IMR-90 (cell line): ENCODE data around the gene PPM1K. TPM values are rescaled to one million over a fixed set of nuclear protein-coding genes. Genes with fewer than 3 reads are reported as not detected.

Experiments
- ATAC-seq: fragments of 200-7000 bp; cut with Tn5 transposase; 2 replicates; pipeline ENCODE4 v1.9.1; 2020; ENCODE audit warnings: low read depth, mild to moderate bottlenecking, moderate library complexity
- BruUV-seq: library from RNA; stranded (reverse); fragments of 400-500 nt; replicated peaks from 2 replicates; lab custom pipeline; 2021; lab: Mats Ljungman, UMichigan
- CTCF ChIA-PET: fragments of 300-600 bp; formaldehyde crosslinking; extraction: SDS; loops from one replicate; lab custom pipeline; 2021; ENCODE audit warnings: antibody characterized with exemption; lab: Yijun Ruan, JAX
- POLR2A ChIA-PET: fragments of 300-600 bp; sonication (Branson Sonifier 250); formaldehyde crosslinking; loops from one replicate; lab custom pipeline; 2022; ENCODE audit warnings: antibody characterized with exemption; ENCODE audit not compliant: unreplicated experiment; lab: Charles Lee
- DNase-seq: peaks from one replicate; pipeline ENCODE4 v3.0.0; 2013
- H2AFZ ChIP-seq: replicated peaks from 2 replicates; pipeline ENCODE3; 2013; ENCODE audit warnings: low read length, mild to moderate bottlenecking; ENCODE audit not compliant: poor library complexity
- H2AK5ac ChIP-seq: 2 replicates; pipeline ENCODE4 v1.6.1; 2013; ENCODE audit warnings: low read depth, low read length, inconsistent platforms
- H2AK9ac ChIP-seq: replicated peaks from 2 replicates; pipeline ENCODE3; 2013; ENCODE audit warnings: mild to moderate bottlenecking, low read depth, low read length, moderate library complexity; ENCODE audit not compliant: poor library complexity
- H2BK120ac ChIP-seq: 2 replicates; pipeline ENCODE4 v1.6.1; 2013; ENCODE audit warnings: low read depth, low read length, inconsistent platforms
- H2BK15ac ChIP-seq: 3 replicates; pipeline ENCODE4 v1.6.1; 2013; ENCODE audit warnings: low read depth, low read length, inconsistent platforms
- H2BK20ac ChIP-seq: 2 replicates; pipeline ENCODE4 v1.6.1; 2013; ENCODE audit warnings: low read depth, mild to moderate bottlenecking, inconsistent platforms, low read length, moderate library complexity
- H2BK5ac ChIP-seq: 2 replicates; pipeline ENCODE4 v1.6.1; 2013; ENCODE audit warnings: mild to moderate bottlenecking, low read depth, low read length, inconsistent platforms; ENCODE audit not compliant: poor library complexity, severe bottlenecking
- H3K14ac ChIP-seq: replicated peaks from 2 replicates; pipeline ENCODE4 v1.6.1; 2013; ENCODE audit warnings: low read depth, low read length, inconsistent platforms
- H3K18ac ChIP-seq: 2 replicates; pipeline ENCODE4 v1.6.1; 2013; ENCODE audit warnings: low read depth, low read length, control low read depth
- H3K23ac ChIP-seq: 2 replicates; pipeline ENCODE4 v1.6.1; 2013; ENCODE audit warnings: low read depth, low read length, inconsistent platforms
- H3K27ac ChIP-seq: 2 replicates; pipeline ENCODE4 v1.5.1; 2013; ENCODE audit warnings: mild to moderate bottlenecking, control low read depth, low read length; ENCODE audit not compliant: insufficient read depth
- H3K27me3 ChIP-seq: 2 replicates; pipeline ENCODE4 v1.6.1; 2013; ENCODE audit warnings: low read length; ENCODE audit not compliant: control insufficient read depth, insufficient read depth
- H3K36me3 ChIP-seq: 2 replicates; pipeline ENCODE4 v1.6.1; 2013; ENCODE audit warnings: low read length, mixed read lengths; ENCODE audit not compliant: control insufficient read depth, insufficient read depth
- H3K4ac ChIP-seq: 2 replicates; pipeline ENCODE4 v1.6.1; 2013; ENCODE audit warnings: low read depth, low read length, inconsistent platforms
- H3K4me1 ChIP-seq: 2 replicates; pipeline ENCODE4 v1.6.1; 2013; ENCODE audit warnings: low read length, mixed read lengths; ENCODE audit not compliant: control insufficient read depth, insufficient read depth
- H3K4me2 ChIP-seq: 2 replicates; pipeline ENCODE4 v1.6.1; 2013; ENCODE audit warnings: low read depth, mild to moderate bottlenecking, control low read depth, low read length, moderate library complexity
- H3K4me3 ChIP-seq: 2 replicates; pipeline ENCODE4 v1.5.1; 2013; ENCODE audit warnings: low read depth, mild to moderate bottlenecking, control low read depth, low read length, moderate library complexity; ENCODE audit not compliant: insufficient read depth
- H3K56ac ChIP-seq: 2 replicates; pipeline ENCODE4 v1.6.1; 2013; ENCODE audit warnings: low read length, inconsistent platforms; ENCODE audit not compliant: insufficient read depth; ENCODE audit errors: extremely low read depth
- H3K79me1 ChIP-seq, 2 experiments: 2 replicates each; pipeline ENCODE4 v1.6.1; 2013; ENCODE audit warnings: low read length in 2 of 2, inconsistent platforms in 1 of 2, low read depth in 1 of 2
- H3K9ac ChIP-seq: 2 replicates; pipeline ENCODE4 v1.6.1; 2013; ENCODE audit warnings: low read depth, low read length, control low read depth
- H3K9me1 ChIP-seq: 2 replicates; pipeline ENCODE4 v1.6.1; 2013; ENCODE audit warnings: low read length, inconsistent platforms; ENCODE audit not compliant: insufficient read depth
- H3K9me3 ChIP-seq: 2 replicates; pipeline ENCODE4 v1.6.1; 2013; ENCODE audit warnings: low read length; ENCODE audit not compliant: control insufficient read depth, insufficient read depth
- H4K20me1 ChIP-seq: 2 replicates; pipeline ENCODE4 v1.6.1; 2013; ENCODE audit warnings: low read length, inconsistent platforms; ENCODE audit not compliant: insufficient read depth
- H4K5ac ChIP-seq: 2 replicates; pipeline ENCODE4 v1.6.1; 2013; ENCODE audit warnings: mild to moderate bottlenecking, low read depth, low read length, control low read depth
- H4K8ac ChIP-seq, 2 experiments: 2 replicates each; pipeline ENCODE4 v1.6.1; 2013; ENCODE audit warnings: low read depth in 2 of 2, low read length in 2 of 2, control low read depth in 1 of 2, inconsistent platforms in 1 of 2
- H4K91ac ChIP-seq: 2 replicates; pipeline ENCODE4 v1.6.1; 2013; ENCODE audit warnings: low read depth, low read length, inconsistent platforms; ENCODE audit not compliant: insufficient read depth
- BHLHE40 ChIP-seq: fragments of 150-350 bp; IDR thresholded peaks from 2 replicates; pipeline ENCODE4 v1.6.1; 2016; ENCODE audit warnings: mild to moderate bottlenecking, low read depth, low read length
- CEBPB ChIP-seq: IDR thresholded peaks from 2 replicates; pipeline ENCODE4 v1.6.1; 2012; ENCODE audit warnings: low read depth, low read length, improper control_type of control experiment
- CHD1 ChIP-seq: IDR thresholded peaks from 2 replicates; pipeline ENCODE4 v1.6.1; 2012; ENCODE audit warnings: low read depth, low read length, improper control_type of control experiment
- CTCF ChIP-seq: conservative IDR thresholded peaks from 2 replicates; pipeline ENCODE4 v1.5.1; 2012; ENCODE audit warnings: mild to moderate bottlenecking, low read depth, low read length, improper control_type of control experiment
- ELK1 ChIP-seq: fragments of 150-350 bp; IDR thresholded peaks from 2 replicates; pipeline ENCODE4 v1.6.1; 2016; ENCODE audit warnings: low read depth, mild to moderate bottlenecking, low read length, moderate library complexity, borderline replicate concordance
- FOS ChIP-seq: fragments of 150-350 bp; IDR thresholded peaks from 2 replicates; pipeline ENCODE4 v1.6.1; 2016; ENCODE audit warnings: low read depth, low read length
- MAFK ChIP-seq: IDR thresholded peaks from 2 replicates; pipeline ENCODE4 v1.6.1; 2012; ENCODE audit warnings: low read depth, low read length, improper control_type of control experiment
- MAZ ChIP-seq: IDR thresholded peaks from 2 replicates; pipeline ENCODE4 v1.6.1; 2012; ENCODE audit warnings: low read depth, mild to moderate bottlenecking, low read length, improper control_type of control experiment, moderate library complexity, borderline replicate concordance
- MXI1 ChIP-seq: IDR thresholded peaks from 2 replicates; pipeline ENCODE4 v1.6.1; 2012; ENCODE audit warnings: low read depth, mild to moderate bottlenecking, low read length, moderate library complexity, borderline replicate concordance
- NFE2L2 ChIP-seq: fragments of 150-350 bp; IDR thresholded peaks from 2 replicates; pipeline ENCODE4 v1.6.1; 2016; ENCODE audit warnings: low read depth, mild to moderate bottlenecking, low read length
- POLR2A ChIP-seq: IDR thresholded peaks from 2 replicates; pipeline ENCODE4 v1.6.1; 2012; ENCODE audit warnings: mild to moderate bottlenecking, low read depth, low read length
- RAD21 ChIP-seq: IDR thresholded peaks from 2 replicates; pipeline ENCODE4 v1.6.1; 2012; ENCODE audit warnings: low read length, improper control_type of control experiment
- RCOR1 ChIP-seq: IDR thresholded peaks from 2 replicates; pipeline ENCODE4 v1.6.1; 2012; ENCODE audit warnings: mild to moderate bottlenecking, low read length, improper control_type of control experiment; ENCODE audit not compliant: insufficient replicate concordance
- RFX5 ChIP-seq: IDR thresholded peaks from 2 replicates; pipeline ENCODE4 v1.8.0; 2012; ENCODE audit warnings: low read depth, mild to moderate bottlenecking, low read length, moderate library complexity
- USF2 ChIP-seq: fragments of 150-350 bp; IDR thresholded peaks from 2 replicates; pipeline ENCODE4 v1.6.1; 2017; ENCODE audit warnings: mild to moderate bottlenecking, antibody characterized with exemption, low read length, low read depth
- WGBS, 2 experiments: methylation state at CpG; one replicate each; pipeline versions ENCODE4 v1.1.5 to v1.1.7; 2013; ENCODE audit warnings: missing lambda C conversion rate in 2 of 2; ENCODE audit not compliant: insufficient read length in 1 of 2; ENCODE audit errors: extremely low coverage in 2 of 2; 5-methylcytosine and 5-hydroxymethylcytosine counted together
- dilution Hi-C: fragments of 300-500 bp; cut with HindIII; formaldehyde crosslinking; loops from one replicate; pipeline ENCODE4 v1.14.3; 2018; ENCODE audit warnings: low sequenced_read_pairs; ENCODE audit not compliant: unreplicated experiment
- in situ Hi-C: fragments of 300-500 bp; cut with MboI; formaldehyde crosslinking; loops from 3 replicates; pipeline ENCODE4 v1.14.3; 2019; ENCODE audit warnings: low sequenced_read_pairs, inconsistent platforms, mixed read lengths
- intact Hi-C: fragments of 100-400 bp; cut with micrococcal nuclease; formaldehyde crosslinking; loops from 2 replicates; pipeline ENCODE4 v1.10.0; 2022
- polyA plus RNA-seq, 3 experiments: library from polyadenylated mRNA; depleted of rRNA; stranded (reverse); fragments of >200 nt; gene quantifications; 2 replicates each; pipeline ENCODE4 v1.2.3, GENCODE V29; 2012; ENCODE audit warnings: low replicate concordance in 1 of 3
- total RNA-seq: library from RNA; depleted of rRNA; stranded (reverse); fragments of >200 nt; gene quantifications from 2 replicates; pipeline ENCODE4 v1.2.3, GENCODE V29; 2012

Gene PPM1K
- total and polyA plus RNA-seq, 2 of the 4 experiments (the other 2 are of a cell fraction) = 6.1 to 11.5 TPM

- dilution Hi-C loops = loop anchor here (25.0 kb wide), 1 partner anchor 285 kb away; the partner anchor contains the start of gene PYURF
- Histone ChIP-seq H3K9ac (no peak overlapping the region), H3K4ac (no peak overlapping the region), H4K8ac (no peak overlapping the region), H2BK120ac (no peak overlapping the region), H2BK5ac (no peak overlapping the region), H3K36me3 (no peaks in the 10 kb centered on the region), H4K91ac (no peak overlapping the region), H2AK5ac (no peak overlapping the region), H3K23ac (no peak overlapping the region), H3K14ac (no peak overlapping the region), H3K27me3 (no peaks in the 10 kb centered on the region; the same call in 1 of the 2 replicates), H3K9me1 (no peaks in the 10 kb centered on the region), H2AK9ac (no peak overlapping the region), H2AFZ (no peak overlapping the region), H3K27ac (no peak overlapping the region), H2BK15ac (no peak overlapping the region), H4K5ac (no peak overlapping the region), H3K4me1 (peaks cover 5% of the 10 kb centered on the region), H3K56ac (no peak overlapping the region), H4K20me1 (no peaks in the 10 kb centered on the region), H3K9me3 (no peaks in the 10 kb centered on the region), H3K79me1 (no peaks in the 10 kb centered on the region), H3K18ac (no peak overlapping the region), H3K4me3 (no peak overlapping the region), H2BK20ac (no peak overlapping the region), H3K4me2 (no peak overlapping the region)
- TF ChIP-seq RCOR1 = no peak
- no peak for TF ChIP-seq RAD21
- no peak for TF ChIP-seq POLR2A
- no peak for TF ChIP-seq CTCF
- no peak for TF ChIP-seq BHLHE40
- TF ChIP-seq MAFK = no peak
- no peak for TF ChIP-seq CHD1
- no peak for TF ChIP-seq FOS
- TF ChIP-seq MAZ = no peak
- TF ChIP-seq NFE2L2 = no peak
- no peak for TF ChIP-seq MXI1
- TF ChIP-seq CEBPB = no peak
- no peak for TF ChIP-seq ELK1
- TF ChIP-seq USF2 = no peak
- TF ChIP-seq RFX5 = no peak
- WGBS, 2 experiments = no CpG with 5 or more reads among the region's 2 CpGs
- intact Hi-C loops = no loop called here
- no peak for DNase-seq
- CTCF ChIA-PET = no interaction called here
- no peak for ATAC-seq
- POLR2A ChIA-PET = no interaction called here
- BruUV-seq = no TSS peak
- in situ Hi-C loops = no loop called here
Measured at GRCh38 chr4:88227734-88228133, 56.6 kb downstream of the PPM1K start.
